Neural crest cell (in vitro differentiated cells): ENCODE data around the gene HOXD10. TPM values are rescaled to one million over a fixed set of nuclear protein-coding genes. Genes with fewer than 3 reads are reported as not detected.

ENCODE experiments used
- DNase-seq: peaks from one replicate; pipeline ENCODE4 v3.0.0; 2021; ENCODE audit warnings: low read depth, mixed read lengths, low spot score
- H3K27ac Mint-ChIP-seq: one replicate; pipeline ENCODE4 v1.8.0; 2021; ENCODE audit warnings: mild to moderate bottlenecking, mixed read lengths; ENCODE audit not compliant: unreplicated experiment
- H3K27me3 Mint-ChIP-seq: 2 replicates; pipeline ENCODE4 v1.8.0; 2021; ENCODE audit warnings: low read depth, mild to moderate bottlenecking, mixed read lengths
- H3K36me3 Mint-ChIP-seq: 2 replicates; pipeline ENCODE4 v1.8.0; 2021; ENCODE audit warnings: low read depth, mild to moderate bottlenecking, mixed read lengths
- H3K4me1 Mint-ChIP-seq: 2 replicates; pipeline ENCODE4 v1.8.0; 2021; ENCODE audit warnings: mixed read lengths
- H3K4me3 Mint-ChIP-seq: one replicate; pipeline ENCODE4 v1.8.0; 2021; ENCODE audit warnings: mild to moderate bottlenecking, mixed read lengths
- H3K9me3 Mint-ChIP-seq: 2 replicates; pipeline ENCODE4 v1.8.0; 2021; ENCODE audit warnings: mixed read lengths
- CTCF ChIP-seq: fragments of 200-600 bp; sonication (generic); conservative IDR thresholded peaks from 2 replicates; pipeline ENCODE4 v1.5.0; 2021; ENCODE audit warnings: antibody characterized with exemption, mild to moderate bottlenecking
- total RNA-seq: library from RNA; stranded (reverse); gene quantifications from 2 replicates; pipeline ENCODE4 v1.2.1, GENCODE V29; 2021

Gene HOXD10
- total RNA-seq, 1 donor from 2014 or later, result not detected

GRCh38 chr2:176106581-176107539, 9.7 kb upstream of the HOXD10 start, which contains the start of gene HOXD11:
TSS of gene HOXD11 (plus strand) at chr2:176107280. CDS start at chr2:176107356, 76 bp downstream.
- Mint-ChIP-seq H3K9me3 (no peaks in the 10 kb centered on the region), H3K4me1 (peaks cover 13% of the 10 kb centered on the region), H3K27me3 (peaks cover 93% of the 10 kb centered on the region), H3K36me3 (peaks cover 7% of the 10 kb centered on the region), H3K4me3 (peak within 1 kb of the TSS; percentile 23), H3K27ac (no peak within 1 kb of the TSS)
- no peak for TF ChIP-seq CTCF
- no peak for DNase-seq

- Mint-ChIP-seq H3K36me3 (peaks cover 7% of the 10 kb centered on the region), H3K4me1 (peaks cover 13% of the 10 kb centered on the region), H3K4me3 (no peak overlapping the region), H3K27me3 (peaks cover 93% of the 10 kb centered on the region), H3K27ac (no peak overlapping the region), H3K9me3 (no peaks in the 10 kb centered on the region)
- DNase-seq, result no peak
- no peak for TF ChIP-seq CTCF
These were observed 8.8 kb upstream of the HOXD10 start for GRCh38 chr2:176107731-176108181.

DNA sequence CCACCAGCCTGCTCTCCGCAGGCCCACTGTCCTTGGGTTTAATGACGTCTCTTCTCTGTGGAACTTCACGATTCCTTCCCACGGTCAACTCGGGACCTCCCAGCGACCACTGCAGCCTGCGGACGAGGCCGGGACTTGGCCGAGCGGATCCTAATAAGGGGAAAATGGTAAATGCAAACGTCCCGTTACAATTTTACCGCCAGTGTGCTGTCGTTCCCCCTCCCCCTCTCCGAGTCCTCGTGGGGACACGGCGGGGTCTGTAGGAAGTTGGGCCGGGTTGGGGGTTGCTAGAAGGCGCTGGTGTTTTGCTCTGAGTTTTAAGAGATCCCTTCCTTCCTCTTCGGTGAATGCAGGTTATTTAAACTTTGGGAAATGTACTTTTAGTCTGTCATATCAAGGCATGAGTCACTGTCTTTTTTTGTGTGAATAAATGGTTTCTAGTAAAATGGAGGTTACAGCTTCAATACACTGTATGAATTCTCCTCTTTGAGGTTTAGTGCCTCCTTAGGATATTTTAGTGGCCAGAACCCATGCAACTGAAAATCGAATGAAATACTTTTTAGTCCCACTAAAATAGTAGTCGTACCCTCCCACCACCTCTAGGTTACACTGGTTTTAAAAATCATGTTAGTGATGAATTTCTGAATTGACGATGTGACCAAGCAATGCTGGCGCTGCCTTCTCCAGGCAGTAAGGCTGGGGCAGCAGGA, 7.2 kb upstream of the HOXD10 start:
- Mint-ChIP-seq H3K4me1 (peaks cover 13% of the 10 kb centered on the region), H3K27ac (no peak overlapping the region), H3K27me3 (peaks cover 93% of the 10 kb centered on the region), H3K36me3 (peaks cover 7% of the 10 kb centered on the region), H3K9me3 (no peaks in the 10 kb centered on the region), H3K4me3 (peak overlapping the region; percentile 1)
- no peak for DNase-seq
- no peak for TF ChIP-seq CTCF

DNA sequence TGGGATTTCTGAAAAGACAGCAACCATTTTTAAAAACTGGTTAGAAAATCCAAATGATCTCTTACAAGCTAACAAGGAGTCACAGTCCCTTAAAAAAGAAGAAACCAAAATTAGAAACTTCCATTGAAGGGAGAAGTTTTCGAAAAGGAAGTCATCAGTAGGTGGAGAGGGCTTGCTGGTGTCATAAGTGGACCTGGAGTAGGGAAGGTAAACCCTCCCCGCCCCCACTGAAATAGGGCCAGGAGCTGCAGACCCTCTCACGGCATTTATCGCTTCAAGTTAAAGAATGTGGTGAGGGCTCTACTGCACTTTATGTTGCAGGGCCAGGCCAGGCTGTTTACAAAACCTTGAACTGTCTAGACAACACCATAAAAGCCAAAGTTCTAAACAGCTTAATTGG, 6.6 kb upstream of the HOXD10 start:
- H3K36me3 Mint-ChIP-seq, result peaks cover 7% of the 10 kb centered on the region
- H3K27me3 Mint-ChIP-seq, result peaks cover 93% of the 10 kb centered on the region
- DNase-seq, result no peak
- peaks cover 13% of the 10 kb centered on the region for H3K4me1 Mint-ChIP-seq
- no peak for TF ChIP-seq CTCF
- no peaks in the 10 kb centered on the region for H3K9me3 Mint-ChIP-seq
- no peak overlapping the region for H3K27ac Mint-ChIP-seq
- H3K4me3 Mint-ChIP-seq, result no peak overlapping the region

- no peaks in the 10 kb centered on the region for H3K9me3 Mint-ChIP-seq
- H3K4me1 Mint-ChIP-seq, result peaks cover 13% of the 10 kb centered on the region
- no peak for DNase-seq
- H3K36me3 Mint-ChIP-seq, result peaks cover 7% of the 10 kb centered on the region
- TF ChIP-seq CTCF, result no peak
- peaks cover 93% of the 10 kb centered on the region for H3K27me3 Mint-ChIP-seq
- no peak overlapping the region for H3K27ac Mint-ChIP-seq
- H3K4me3 Mint-ChIP-seq, result peak overlapping the region; percentile 5
These were observed 5.9 kb upstream of the HOXD10 start for GRCh38 chr2:176110415-176111308.
